BLaER1 treated with 17β-estradiol and CSF1 and Interleukin-3, amounts not matched to agents 10 nM and 100 nM (cell line): Measurements from ENCODE around the gene PGRMC2.
A peak's percentile ranks its signal among the peaks of the same experiment; 100 is the strongest.

Experiments used
- H3K27ac ChIP-seq, 11 experiments: shearing (Covaris generic); formaldehyde crosslinking; 2 replicates each; pipeline ENCODE4 v1.8.1; 2022
- H3K27me3 ChIP-seq, 11 experiments: shearing (Covaris generic); formaldehyde crosslinking; 2 replicates each; pipeline ENCODE4 v1.8.1; 2022
- H3K36me3 ChIP-seq, 11 experiments: shearing (Covaris generic); formaldehyde crosslinking; 2 replicates each; pipeline ENCODE4 v1.8.1; 2022
- H3K4me1 ChIP-seq, 10 experiments: shearing (Covaris generic); formaldehyde crosslinking; 2 replicates each; pipeline ENCODE4 v1.8.1; 2022
- H3K4me2 ChIP-seq, 11 experiments: shearing (Covaris generic); formaldehyde crosslinking; 2 replicates each; pipeline ENCODE4 v1.8.1; 2022
- H3K4me3 ChIP-seq, 10 experiments: shearing (Covaris generic); formaldehyde crosslinking; 2 replicates each; pipeline ENCODE4 v1.8.1; 2022
- H3K9ac ChIP-seq, 11 experiments: shearing (Covaris generic); formaldehyde crosslinking; 2 replicates each; pipeline ENCODE4 v1.8.1; 2022
- H3K9me3 ChIP-seq, 11 experiments: shearing (Covaris generic); formaldehyde crosslinking; replicated peaks in 1 of 11; 2 replicates each; pipeline ENCODE4 v1.8.1; 2022
- H4K20me1 ChIP-seq, 11 experiments: shearing (Covaris generic); formaldehyde crosslinking; 2 replicates each; pipeline ENCODE4 v1.8.1; 2022
- Cebpa-rat ChIP-seq, 11 experiments: shearing (Covaris generic); IDR thresholded peaks; 2 replicates each; pipeline ENCODE4 v1.8.1; 2022

Gene PGRMC2

DNA sequence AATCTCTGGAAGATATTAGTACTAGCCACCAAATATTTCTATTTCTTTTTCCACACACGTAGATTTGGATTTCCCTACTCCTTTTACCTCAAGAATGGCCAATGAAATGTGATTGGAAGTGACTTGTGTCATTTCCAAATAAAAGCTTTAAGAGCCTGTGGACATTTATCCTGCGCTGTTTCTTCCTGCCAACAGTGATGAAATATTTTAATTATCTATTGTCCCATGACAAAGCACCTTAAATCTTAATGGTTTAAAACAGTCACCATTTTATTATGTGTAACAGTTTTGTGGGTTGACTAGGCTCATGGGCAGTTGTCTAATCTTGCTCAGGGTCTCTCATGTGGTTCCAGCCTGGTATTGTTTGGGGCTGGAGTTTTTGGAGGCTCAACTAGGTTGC lies 3.5 kb upstream of the PGRMC2 start:
- H4K20me1 ChIP-seq, result peaks cover 0 to 11% (median 3%) of the 10 kb centered on the region in 11 experiments; a peak in 12 of 22 replicates
- no peaks in the 10 kb centered on the region for H3K27me3 ChIP-seq
- H3K4me3 ChIP-seq, result no peak overlapping the region
- H3K9ac ChIP-seq, result no peak overlapping the region
- H3K9me3 ChIP-seq, result no peaks in the 10 kb centered on the region
- H3K4me2 ChIP-seq, result no peak overlapping the region
- TF ChIP-seq Cebpa-rat (IDR thresholded peaks at IDR 0.05), result no peak
- H3K36me3 ChIP-seq, result peaks cover 0 to 6% (median 0%) of the 10 kb centered on the region in 11 experiments; a peak in 2 of 22 replicates
- peaks cover 17 to 23% (median 19%) of the 10 kb centered on the region in 10 experiments for H3K4me1 ChIP-seq
- no peak overlapping the region for H3K27ac ChIP-seq

DNA sequence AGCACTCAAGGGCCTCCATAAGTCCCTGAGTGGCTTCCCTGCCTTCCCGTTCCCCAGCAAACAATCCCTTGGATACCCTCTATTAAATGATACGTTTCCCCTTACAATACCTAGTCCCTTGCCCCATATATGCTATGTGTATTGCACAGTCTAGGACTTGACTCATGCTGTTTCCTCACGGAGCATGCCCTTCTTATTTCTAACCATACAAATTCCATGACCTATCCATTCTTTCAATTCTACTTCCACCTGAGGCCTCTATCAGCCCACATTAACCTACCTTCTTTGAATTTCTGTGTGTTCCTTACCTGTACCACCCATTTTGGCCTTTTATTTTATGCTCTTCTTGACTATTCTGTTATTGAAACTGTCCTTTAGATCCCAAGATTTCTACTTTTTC lies 2.9 kb upstream of the PGRMC2 start:
- Histone ChIP-seq H3K27me3 (no peaks in the 10 kb centered on the region), H4K20me1 (peaks cover 0 to 17% (median 8%) of the 10 kb centered on the region in 11 experiments; a peak in 13 of 22 replicates), H3K4me2 (no peak overlapping the region; a peak in 1 of 22 replicates), H3K4me3 (no peak overlapping the region), H3K36me3 (peaks cover 0 to 5% (median 0%) of the 10 kb centered on the region in 11 experiments; a peak in 3 of 22 replicates), H3K9me3 (no peaks in the 10 kb centered on the region; a peak in 1 of 22 replicates), H3K27ac (no peak overlapping the region), H3K9ac (no peak overlapping the region), H3K4me1 (peaks cover 19 to 29% (median 25%) of the 10 kb centered on the region in 10 experiments)
- TF ChIP-seq Cebpa-rat (IDR thresholded peaks at IDR 0.05), result no peak

DNA sequence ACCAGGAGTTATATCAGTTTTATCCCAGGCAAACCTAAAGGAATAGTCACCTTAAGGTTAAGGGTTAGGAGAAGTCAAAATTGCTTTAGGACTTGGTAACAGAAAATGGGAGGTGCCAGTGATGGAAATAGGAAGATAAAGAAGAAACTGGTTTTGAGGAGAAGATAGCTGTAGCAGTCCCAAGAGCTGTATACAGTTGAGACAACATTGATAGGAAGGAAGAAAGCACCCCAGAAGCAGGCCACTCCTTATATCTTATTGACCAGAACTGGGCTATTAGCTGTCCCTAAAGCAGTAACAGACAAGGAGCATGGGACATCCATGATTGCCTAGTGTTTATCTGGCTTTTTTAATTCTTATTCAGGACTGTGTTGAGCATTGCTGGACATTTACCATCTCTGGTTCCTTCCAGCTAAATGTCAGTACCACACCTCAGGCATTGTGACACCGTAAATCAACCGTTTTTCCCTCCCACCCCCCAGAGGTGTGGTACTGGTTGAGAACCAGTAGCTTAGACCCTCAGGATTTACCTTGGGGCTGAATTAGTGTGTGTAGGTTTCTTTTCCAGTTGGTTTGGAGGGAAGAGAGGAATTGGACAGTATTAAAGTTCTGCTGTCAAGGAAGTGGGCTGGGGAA lies 2.0 kb upstream of the PGRMC2 start:
- peaks cover 0 to 8% (median 5%) of the 10 kb centered on the region in 11 experiments; a peak in 6 of 22 replicates for H3K36me3 ChIP-seq
- no peaks in the 10 kb centered on the region for H3K27me3 ChIP-seq
- H3K9me3 ChIP-seq, result peaks cover 0 to 4% (median 0%) of the 10 kb centered on the region in 11 experiments; a peak in 5 of 22 replicates
- peak overlapping the region in 1 of 11 experiments; percentile 91; a peak in 1 of 22 replicates for H3K9ac ChIP-seq
- no peak for TF ChIP-seq Cebpa-rat (IDR thresholded peaks at IDR 0.05)
- no peak overlapping the region for H3K27ac ChIP-seq
- peak overlapping the region in 8 of 10 experiments; percentile 67 to 92 (median 89); a peak in 10 of 20 replicates for H3K4me3 ChIP-seq
- peaks cover 26 to 35% (median 31%) of the 10 kb centered on the region in 10 experiments for H3K4me1 ChIP-seq
- H3K4me2 ChIP-seq, result peak overlapping the region; percentile 78 to 97 (median 90); a peak in 21 of 22 replicates
- H4K20me1 ChIP-seq, result peaks cover 0 to 25% (median 16%) of the 10 kb centered on the region in 11 experiments; a peak in 13 of 22 replicates

DNA sequence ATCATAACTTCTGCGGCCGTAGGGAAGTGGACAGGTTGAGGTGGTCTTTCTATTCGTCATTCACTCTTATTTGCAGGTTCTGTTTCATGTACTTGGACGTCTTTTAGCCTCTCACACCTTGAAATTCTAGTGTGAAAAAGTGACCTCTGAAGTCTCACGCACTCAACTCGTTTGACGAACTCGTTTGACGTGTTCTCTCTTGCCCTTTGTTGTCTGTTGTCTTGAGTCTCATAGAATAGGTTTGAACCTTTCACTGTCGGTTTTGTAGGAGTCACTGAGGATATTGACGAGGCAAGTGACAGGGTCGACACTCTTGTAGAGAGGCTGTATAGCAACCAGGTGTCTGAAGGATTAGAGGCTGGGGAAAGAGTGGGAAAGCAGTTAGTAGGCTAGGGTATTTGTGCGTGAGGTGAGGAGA lies 1.1 kb upstream of the PGRMC2 start:
- Histone ChIP-seq H3K4me2 (peak overlapping the region; percentile 78 to 97 (median 90)), H4K20me1 (peaks cover 0 to 25% (median 16%) of the 10 kb centered on the region in 11 experiments; a peak in 13 of 22 replicates), H3K36me3 (peaks cover 5 to 17% (median 13%) of the 10 kb centered on the region in 11 experiments; a peak in 21 of 22 replicates), H3K9me3 (peaks cover 0 to 10% (median 7%) of the 10 kb centered on the region in 11 experiments; a peak in 13 of 22 replicates), H3K27ac (peak overlapping the region; percentile 70 to 96 (median 90)), H3K9ac (peak overlapping the region; percentile 86 to 96 (median 89)), H3K4me1 (peaks cover 21 to 34% (median 27%) of the 10 kb centered on the region in 10 experiments), H3K27me3 (no peaks in the 10 kb centered on the region), H3K4me3 (peak overlapping the region; percentile 67 to 92 (median 86))
- TF ChIP-seq Cebpa-rat (IDR thresholded peaks at IDR 0.05), result no peak

DNA sequence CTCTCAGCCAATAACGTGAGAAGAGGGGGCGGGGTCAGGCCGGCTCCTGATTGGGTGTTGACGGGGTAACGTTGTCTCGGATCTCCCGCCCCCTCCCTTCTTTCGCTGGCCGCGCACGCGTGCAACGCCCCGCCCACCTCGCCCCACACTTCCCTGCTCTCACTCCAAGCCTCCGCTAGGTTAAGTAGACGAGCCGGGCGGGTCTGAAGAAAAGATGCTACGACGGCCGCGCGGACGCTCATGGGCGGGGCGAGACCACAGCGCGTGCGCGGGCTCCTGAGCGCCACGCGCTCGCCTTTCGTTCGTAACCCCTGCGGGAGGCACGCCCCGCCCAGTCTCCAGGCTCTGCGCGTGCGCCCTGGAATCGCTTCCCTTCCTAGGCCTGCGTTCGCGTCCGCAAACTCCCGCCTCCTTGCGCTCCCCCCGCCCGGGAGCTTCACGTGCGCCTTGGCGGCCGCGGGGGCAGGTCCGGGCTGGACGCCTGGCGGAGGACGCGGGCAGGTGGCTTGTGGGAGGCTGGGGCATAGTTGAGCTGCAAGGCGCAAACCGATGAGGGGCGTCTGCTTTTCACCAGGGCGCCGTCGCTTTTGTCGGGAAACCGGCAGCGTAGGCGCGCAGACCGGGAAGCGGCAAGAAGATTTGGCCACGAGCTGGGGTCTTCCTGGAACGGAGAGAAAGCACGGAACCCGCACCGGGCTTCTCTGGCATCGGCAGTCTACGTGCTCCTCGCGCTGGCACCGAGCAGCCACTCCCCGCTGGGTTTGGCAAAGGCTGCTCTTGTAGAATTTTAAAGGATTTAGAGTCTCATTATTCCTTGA lies 467 bp upstream of the PGRMC2 start:
- peak overlapping the region; percentile 71 to 92 (median 88) for H3K4me3 ChIP-seq
- H3K9ac ChIP-seq, result peak overlapping the region; percentile 86 to 96 (median 89)
- peaks cover 0 to 17% (median 14%) of the 10 kb centered on the region in 11 experiments; a peak in 13 of 22 replicates for H3K9me3 ChIP-seq
- peak overlapping the region; percentile 78 to 97 (median 90) for H3K4me2 ChIP-seq
- peaks cover 11 to 23% (median 19%) of the 10 kb centered on the region in 11 experiments; a peak in 21 of 22 replicates for H3K36me3 ChIP-seq
- TF ChIP-seq Cebpa-rat (IDR thresholded peaks at IDR 0.05), result no peak
- H4K20me1 ChIP-seq, result peaks cover 0 to 25% (median 16%) of the 10 kb centered on the region in 11 experiments; a peak in 13 of 22 replicates
- no peaks in the 10 kb centered on the region for H3K27me3 ChIP-seq
- peaks cover 21 to 34% (median 27%) of the 10 kb centered on the region in 10 experiments for H3K4me1 ChIP-seq
- peak overlapping the region; percentile 70 to 96 (median 90) for H3K27ac ChIP-seq

DNA sequence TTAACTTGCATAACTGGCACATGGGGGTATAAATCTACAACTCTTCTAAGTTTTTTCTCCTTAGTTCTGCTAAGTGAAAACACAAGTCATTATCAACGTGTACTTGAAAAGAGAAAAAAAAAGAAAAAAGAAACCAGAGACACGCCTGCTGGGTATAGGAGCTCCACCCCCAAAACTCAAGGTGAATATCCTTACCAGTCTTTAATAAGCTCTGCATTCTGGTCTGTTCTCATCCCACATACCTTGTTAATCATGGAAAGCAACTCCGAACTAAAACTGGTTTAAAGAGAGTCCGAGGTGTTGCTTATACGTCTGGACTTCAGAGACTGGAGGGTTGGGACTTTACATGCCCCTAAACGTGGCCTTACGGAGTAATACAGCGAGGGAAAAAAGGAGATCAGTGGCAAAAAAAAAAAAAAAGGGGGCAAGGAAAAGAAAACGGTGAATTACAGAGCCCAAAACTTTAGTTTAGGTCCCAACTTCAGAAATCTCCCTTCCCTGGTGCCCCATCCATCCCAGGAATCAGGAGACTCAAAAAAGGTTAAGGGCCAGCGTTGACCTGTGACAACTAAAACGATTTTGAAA lies 1.0 kb downstream of the PGRMC2 start:
- Histone ChIP-seq H3K27me3 (no peaks in the 10 kb centered on the region), H3K4me3 (peak overlapping the region; percentile 71 to 92 (median 88)), H3K4me1 (peaks cover 21 to 34% (median 27%) of the 10 kb centered on the region in 10 experiments), H3K27ac (peak overlapping the region in 10 of 11 experiments; percentile 71 to 95 (median 82); a peak in 20 of 22 replicates), H3K4me2 (peak overlapping the region; percentile 74 to 98 (median 86)), H3K9me3 (peaks cover 0 to 31% (median 18%) of the 10 kb centered on the region in 11 experiments; a peak in 13 of 22 replicates), H3K9ac (peak overlapping the region; percentile 81 to 96 (median 90)), H3K36me3 (peaks cover 18 to 38% (median 34%) of the 10 kb centered on the region in 11 experiments; a peak in 21 of 22 replicates), H4K20me1 (peaks cover 0 to 28% (median 21%) of the 10 kb centered on the region in 11 experiments; a peak in 13 of 22 replicates)
- TF ChIP-seq Cebpa-rat (IDR thresholded peaks at IDR 0.05), result no peak

DNA sequence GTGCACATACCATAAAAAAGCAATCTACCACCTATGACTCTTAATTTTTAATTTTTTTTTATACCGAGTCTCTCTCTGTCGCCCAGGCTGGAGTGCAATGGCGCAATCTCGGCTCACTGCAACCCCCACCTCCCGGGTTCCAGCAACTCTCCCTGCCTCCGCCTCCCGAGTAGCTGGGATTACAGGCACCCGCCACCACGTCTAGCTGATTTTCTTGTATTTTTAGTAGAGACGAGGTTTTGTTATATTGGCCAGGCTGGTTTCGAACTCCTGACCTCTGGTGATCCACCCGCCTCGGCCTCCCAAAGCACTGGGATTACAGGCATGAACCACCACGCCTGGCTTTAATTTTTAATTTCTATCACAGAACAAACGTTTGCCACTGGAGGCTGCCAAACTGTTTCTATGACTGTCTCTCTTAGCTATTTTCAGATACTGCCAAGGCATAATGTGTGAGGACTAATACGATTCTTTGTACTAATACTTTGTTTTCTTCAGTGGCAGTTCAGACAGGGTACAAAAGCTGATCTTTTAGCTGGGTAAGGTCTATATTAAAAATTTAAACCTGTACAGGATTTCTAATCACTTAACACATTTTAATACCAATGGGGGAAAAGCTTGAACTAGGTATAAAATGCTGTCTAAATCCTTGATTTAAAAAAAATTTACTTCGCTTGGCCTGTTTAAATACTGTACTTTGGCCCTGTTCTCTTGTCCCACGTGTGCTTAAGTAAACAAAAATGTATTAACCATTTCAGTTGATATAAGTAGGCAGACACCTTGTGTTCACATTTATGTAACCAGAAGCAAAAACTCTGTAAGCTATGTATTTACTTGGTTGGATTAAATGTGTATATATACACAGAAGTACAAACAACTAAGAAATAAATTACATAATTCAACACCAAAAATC lies 2.3 kb downstream of the PGRMC2 start:
- H3K9ac ChIP-seq, result peak overlapping the region; percentile 81 to 96 (median 90); a peak in 18 of 22 replicates
- H3K9me3 ChIP-seq, result peaks cover 0 to 41% (median 27%) of the 10 kb centered on the region in 11 experiments; a peak in 15 of 22 replicates
- peaks cover 21 to 34% (median 27%) of the 10 kb centered on the region in 10 experiments for H3K4me1 ChIP-seq
- peak overlapping the region; percentile 74 to 98 (median 86) for H3K4me2 ChIP-seq
- H3K27me3 ChIP-seq, result no peaks in the 10 kb centered on the region
- H3K36me3 ChIP-seq, result peaks cover 23 to 50% (median 44%) of the 10 kb centered on the region in 11 experiments; a peak in 21 of 22 replicates
- TF ChIP-seq Cebpa-rat (IDR thresholded peaks at IDR 0.05), result no peak
- peak overlapping the region in 2 of 11 experiments; percentile 71 to 72; a peak in 1 of 22 replicates for H3K27ac ChIP-seq
- peaks cover 0 to 35% (median 21%) of the 10 kb centered on the region in 11 experiments; a peak in 13 of 22 replicates for H4K20me1 ChIP-seq
- H3K4me3 ChIP-seq, result peak overlapping the region; percentile 71 to 92 (median 88); a peak in 19 of 20 replicates
